Measurements from ENCODE around the gene LTBP1. TPM values are rescaled to one million over a fixed set of nuclear protein-coding genes. Genes with fewer than 3 reads are reported as not detected.

The LTBP1 gene
- total and polyA plus RNA-seq, 11 donors, result 23.5 to 150 (median 102) TPM

DNA sequence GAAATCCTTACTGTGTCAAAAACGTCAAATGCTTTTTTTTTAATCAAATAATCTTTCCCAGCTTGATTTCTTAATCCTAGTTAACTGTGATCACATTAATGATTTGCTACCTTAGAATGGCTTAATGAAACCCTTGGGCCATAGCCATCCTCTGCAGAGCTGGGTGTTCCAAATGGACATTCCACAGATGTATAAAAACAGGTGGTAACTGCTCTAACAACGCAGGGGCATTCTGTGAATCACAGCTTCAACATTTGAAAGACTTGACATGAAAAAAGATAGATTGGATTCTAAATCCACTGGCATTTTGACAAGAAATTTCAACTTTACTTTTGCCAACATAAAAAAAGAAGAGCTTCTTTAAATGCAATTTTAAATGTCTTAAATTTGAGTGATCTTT lies 459.9 kb downstream of the LTBP1 start:
- DNase-seq, result no peak
- H3K4me1 ChIP-seq, result no peaks in the 10 kb centered on the region
- no peak overlapping the region for H3K4me3 ChIP-seq
- intact Hi-C loops (cut with DNase I), result no loop called here
- TF ChIP-seq, protein P1, sequence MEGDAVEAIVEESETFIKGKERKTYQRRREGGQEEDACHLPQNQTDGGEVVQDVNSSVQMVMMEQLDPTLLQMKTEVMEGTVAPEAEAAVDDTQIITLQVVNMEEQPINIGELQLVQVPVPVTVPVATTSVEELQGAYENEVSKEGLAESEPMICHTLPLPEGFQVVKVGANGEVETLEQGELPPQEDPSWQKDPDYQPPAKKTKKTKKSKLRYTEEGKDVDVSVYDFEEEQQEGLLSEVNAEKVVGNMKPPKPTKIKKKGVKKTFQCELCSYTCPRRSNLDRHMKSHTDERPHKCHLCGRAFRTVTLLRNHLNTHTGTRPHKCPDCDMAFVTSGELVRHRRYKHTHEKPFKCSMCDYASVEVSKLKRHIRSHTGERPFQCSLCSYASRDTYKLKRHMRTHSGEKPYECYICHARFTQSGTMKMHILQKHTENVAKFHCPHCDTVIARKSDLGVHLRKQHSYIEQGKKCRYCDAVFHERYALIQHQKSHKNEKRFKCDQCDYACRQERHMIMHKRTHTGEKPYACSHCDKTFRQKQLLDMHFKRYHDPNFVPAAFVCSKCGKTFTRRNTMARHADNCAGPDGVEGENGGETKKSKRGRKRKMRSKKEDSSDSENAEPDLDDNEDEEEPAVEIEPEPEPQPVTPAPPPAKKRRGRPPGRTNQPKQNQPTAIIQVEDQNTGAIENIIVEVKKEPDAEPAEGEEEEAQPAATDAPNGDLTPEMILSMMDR (IDR thresholded peaks at IDR 0.05), result no peak
- TF ChIP-seq POLR2A (IDR thresholded peaks at IDR 0.05), result no peak
- no peaks in the 10 kb centered on the region for H3K27me3 ChIP-seq
- H3K9me3 ChIP-seq, result peaks cover 0 to 13% (median 6%) of the 10 kb centered on the region in 12 donors
- ATAC-seq, result no peak
- H3K27ac ChIP-seq, result no peak overlapping the region
- H3K36me3 ChIP-seq, result no peaks in the 10 kb centered on the region
- 70 to 83% (median 80%) methylated on average over 2 of the region's 2 CpGs for WGBS, 4 donors

DNA sequence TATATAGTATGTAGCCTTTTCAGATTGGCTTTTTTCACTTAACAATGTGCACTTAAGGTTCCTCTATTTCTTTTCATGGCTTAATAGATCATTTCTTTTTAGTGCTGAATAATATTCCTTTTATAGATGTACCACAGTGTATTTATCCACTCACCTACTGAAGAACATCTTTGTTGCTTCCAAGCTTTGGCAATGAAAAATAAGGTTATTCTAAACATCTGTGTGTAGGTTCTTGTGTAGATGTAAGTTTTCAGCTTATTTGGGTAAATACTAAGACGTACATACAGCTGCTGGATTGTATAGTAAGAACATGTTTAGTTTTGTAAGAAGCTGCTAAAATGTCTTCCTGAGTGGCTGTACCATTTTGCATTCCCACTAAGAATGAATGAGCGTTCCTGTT lies 461.4 kb downstream of the LTBP1 start:
- H3K27ac ChIP-seq, result no peak overlapping the region
- no peaks in the 10 kb centered on the region for H3K27me3 ChIP-seq
- peaks cover 0 to 13% (median 6%) of the 10 kb centered on the region in 12 donors for H3K9me3 ChIP-seq
- no peaks in the 10 kb centered on the region for H3K36me3 ChIP-seq
- ATAC-seq, result no peak
- peaks cover 0 to 4% (median 0%) of the 10 kb centered on the region in 12 donors for H3K4me1 ChIP-seq
- intact Hi-C loops (cut with DNase I), result no loop called here
- TF ChIP-seq POLR2A (IDR thresholded peaks at IDR 0.05), result no peak
- TF ChIP-seq, protein P1 (IDR thresholded peaks at IDR 0.05), result no peak
- DNase-seq, result no peak
- H3K4me3 ChIP-seq, result no peak overlapping the region
- WGBS, 4 donors, result 96 to 98% (median 97%) methylated on average over 2 of the region's 2 CpGs

DNA sequence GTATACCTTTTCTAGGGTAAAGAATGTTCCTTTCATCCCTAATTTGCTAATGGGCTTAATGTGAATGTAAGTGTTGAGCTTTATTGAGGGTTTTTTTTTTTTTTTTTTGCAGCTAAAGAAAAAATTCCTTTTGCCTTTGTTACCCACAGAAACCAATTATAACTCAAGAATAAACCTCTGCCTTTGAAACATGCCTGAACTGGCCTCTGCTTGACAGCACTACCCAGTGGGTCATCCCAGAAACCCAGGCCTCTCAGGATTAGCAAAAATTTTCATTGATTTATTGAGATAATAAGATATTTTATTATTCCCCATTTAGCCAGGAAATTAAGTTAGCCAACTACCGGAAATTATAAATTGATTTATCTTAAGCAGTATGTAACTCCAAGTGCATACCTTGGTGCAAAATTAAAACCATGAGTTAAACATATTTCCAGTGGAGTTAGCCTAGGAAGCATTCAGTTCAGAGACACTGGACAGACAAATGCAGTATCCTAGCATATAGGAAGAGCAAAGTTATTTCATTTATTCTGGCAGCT lies 462.7 kb downstream of the LTBP1 start:
- H3K27ac ChIP-seq, result no peak overlapping the region
- H3K4me1 ChIP-seq, result peaks cover 0 to 6% (median 0%) of the 10 kb centered on the region in 12 donors
- intact Hi-C loops (cut with DNase I), result no loop called here
- peaks cover 0 to 13% (median 6%) of the 10 kb centered on the region in 12 donors for H3K9me3 ChIP-seq
- no peaks in the 10 kb centered on the region for H3K27me3 ChIP-seq
- DNase-seq (no peak), ATAC-seq (no peak)
- no peak overlapping the region for H3K4me3 ChIP-seq
- 93 to 97% (median 94%) methylated on average over 1 of the region's 1 CpG for WGBS, 4 donors
- H3K36me3 ChIP-seq, result no peaks in the 10 kb centered on the region
- TF ChIP-seq POLR2A (IDR thresholded peaks at IDR 0.05), result no peak
- TF ChIP-seq, protein P1 (IDR thresholded peaks at IDR 0.05), result no peak

DNA sequence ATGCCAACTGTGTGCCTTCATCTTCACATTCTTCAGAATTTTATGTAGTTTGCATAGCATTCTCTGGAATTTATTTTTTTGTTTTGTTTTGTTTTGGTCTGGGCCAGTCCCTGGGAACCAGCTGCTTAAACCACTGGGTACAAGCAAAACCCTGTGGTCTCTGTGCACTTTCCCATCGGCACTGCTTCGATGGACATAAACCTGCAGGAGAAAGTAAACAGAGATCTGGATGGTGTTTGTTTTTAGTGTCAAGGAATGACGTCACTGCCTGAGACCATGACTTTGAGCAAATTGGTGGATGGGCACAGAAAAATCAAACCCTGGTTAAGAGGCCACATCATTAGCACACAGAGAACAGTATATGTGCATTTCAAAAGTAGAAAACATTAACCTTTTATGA lies 465.0 kb downstream of the LTBP1 start:
- no peak overlapping the region for H3K27ac ChIP-seq
- WGBS, 4 donors, result 66 to 74% (median 70%) methylated on average over 3 of the region's 3 CpGs
- intact Hi-C loops (cut with DNase I), result loop anchor here in 7 of 10 donors (2.0 to 10.0 kb wide), 4 partner anchors 29 to 173 kb away; no protein-coding TSS in a partner anchor
- H3K9me3 ChIP-seq, result peaks cover 0 to 13% (median 6%) of the 10 kb centered on the region in 12 donors
- no peak overlapping the region for H3K4me3 ChIP-seq
- ATAC-seq (no peak), DNase-seq (no peak)
- no peaks in the 10 kb centered on the region for H3K27me3 ChIP-seq
- H3K4me1 ChIP-seq, result peaks cover 0 to 6% (median 0%) of the 10 kb centered on the region in 12 donors
- no peaks in the 10 kb centered on the region for H3K36me3 ChIP-seq
- no peak for TF ChIP-seq POLR2A (IDR thresholded peaks at IDR 0.05)
- TF ChIP-seq, protein P1 (IDR thresholded peaks at IDR 0.05), result no peak
